Sigmoid colon (tissue), 3 donors: ENCODE data around the gene CASTOR2.

Experiments used
- CTCF ChIP-seq, 4 experiments: fragments of 450-650 bp in 3 of 4; fragments of 200-600 bp in 1 of 4; IDR thresholded peaks; one replicate each; pipeline ENCODE4 v1.5.1; 2016 to 2019; ENCODE audit warnings: antibody characterized with exemption in 4 of 4, mild to moderate bottlenecking in 3 of 4, moderate library complexity in 2 of 4
- POLR2A ChIP-seq, 2 donors: fragments of 450-650 bp; IDR thresholded peaks; one replicate each; pipeline ENCODE4 v1.6.1; 2016; ENCODE audit warnings: antibody characterized with exemption in 2 of 2, mild to moderate bottlenecking in 2 of 2, moderate library complexity in 2 of 2

GRCh38 chr7:75024922-75025321 is 60.4 kb downstream of the CASTOR2 start:
- TF ChIP-seq CTCF (IDR thresholded peaks at IDR 0.05) (no peak), POLR2A (IDR thresholded peaks at IDR 0.05) (no peak)
